ENCODE results near the gene PCED1B. TPM values are rescaled to one million over a fixed set of nuclear protein-coding genes. Genes with fewer than 3 reads are reported as not detected.

The PCED1B gene
- total and polyA plus RNA-seq, 2 donors (not counting 1 experiment from before 2014, with no cell fraction given), result 0.33 to 0.83 TPM

- Histone ChIP-seq H4K20me1 (ENCODE audit: control insufficient read depth, extremely low read depth, insufficient read depth, low read length) (no peaks in the 10 kb centered on the region), H3K27ac (ENCODE audit: insufficient read depth, low read length) (no peak overlapping the region), H3K4me3 (replicated peaks in 1 of 4; ENCODE audit: control extremely low read depth in 1 of 4, insufficient read depth in 1 of 4, low read depth in 3 of 4, low read length in 4 of 4) (no peak overlapping the region), H3K9ac (ENCODE audit: insufficient read depth, low read length) (no peak overlapping the region), H3K36me3 (ENCODE audit: control insufficient read depth, insufficient read depth, low read length) (no peaks in the 10 kb centered on the region), H3K4me1 (ENCODE audit: control insufficient read depth, extremely low read depth, insufficient read depth, low read length) (no peaks in the 10 kb centered on the region), H2AFZ (ENCODE audit: low read length) (no peak overlapping the region), H3K27me3 (ENCODE audit: control insufficient read depth, insufficient read depth, low read length) (no peaks in the 10 kb centered on the region), H3K9me3 (ENCODE audit: control insufficient read depth, insufficient read depth, low read depth, low read length) (no peaks in the 10 kb centered on the region), H3K79me2 (ENCODE audit: control insufficient read depth, insufficient read depth, low read length) (no peaks in the 10 kb centered on the region), H3K4me2 (ENCODE audit: extremely low read depth, insufficient read depth, low read length) (no peak overlapping the region)
- DNase-seq (ENCODE audit: low read depth in 2 of 2), result no peak
- TF ChIP-seq EZH2 (IDR thresholded peaks at IDR 0.05; ENCODE audit: low read length, missing control alignments) (no peak), CTCF (conservative IDR thresholded peaks at IDR 0.05 in 1 of 2, IDR thresholded peaks at IDR 0.05 in 1 of 2; ENCODE audit: low read depth in 1 of 2, low read length in 2 of 2) (no peak)
These were observed 128.4 kb downstream of the PCED1B start for GRCh38 chr12:47207829-47208248.

GRCh38 chr12:47209014-47209413, 129.6 kb downstream of the PCED1B start:
- H3K27ac ChIP-seq (ENCODE audit: insufficient read depth, low read length), result no peak overlapping the region
- no peak overlapping the region for H3K4me2 ChIP-seq (ENCODE audit: extremely low read depth, insufficient read depth, low read length)
- H3K9ac ChIP-seq (ENCODE audit: insufficient read depth, low read length), result no peak overlapping the region
- H3K36me3 ChIP-seq (ENCODE audit: control insufficient read depth, insufficient read depth, low read length), result no peaks in the 10 kb centered on the region
- no peaks in the 10 kb centered on the region for H3K4me1 ChIP-seq (ENCODE audit: control insufficient read depth, extremely low read depth, insufficient read depth, low read length)
- no peaks in the 10 kb centered on the region for H3K27me3 ChIP-seq (ENCODE audit: control insufficient read depth, insufficient read depth, low read length)
- DNase-seq (ENCODE audit: low read depth in 2 of 2), result no peak
- H2AFZ ChIP-seq (ENCODE audit: low read length), result no peak overlapping the region
- no peak overlapping the region for H3K4me3 ChIP-seq (replicated peaks in 1 of 4; ENCODE audit: control extremely low read depth in 1 of 4, insufficient read depth in 1 of 4, low read depth in 3 of 4, low read length in 4 of 4)
- no peaks in the 10 kb centered on the region for H3K79me2 ChIP-seq (ENCODE audit: control insufficient read depth, insufficient read depth, low read length)
- TF ChIP-seq EZH2 (IDR thresholded peaks at IDR 0.05; ENCODE audit: low read length, missing control alignments), result no peak
- no peak for TF ChIP-seq CTCF (conservative IDR thresholded peaks at IDR 0.05 in 1 of 2, IDR thresholded peaks at IDR 0.05 in 1 of 2; ENCODE audit: low read depth in 1 of 2, low read length in 2 of 2)
- H4K20me1 ChIP-seq (ENCODE audit: control insufficient read depth, extremely low read depth, insufficient read depth, low read length), result no peaks in the 10 kb centered on the region
- H3K9me3 ChIP-seq (ENCODE audit: control insufficient read depth, insufficient read depth, low read depth, low read length), result no peaks in the 10 kb centered on the region

- no peak overlapping the region for H3K4me2 ChIP-seq (ENCODE audit: extremely low read depth, insufficient read depth, low read length)
- H3K9ac ChIP-seq (ENCODE audit: insufficient read depth, low read length), result no peak overlapping the region
- H3K36me3 ChIP-seq (ENCODE audit: control insufficient read depth, insufficient read depth, low read length), result no peaks in the 10 kb centered on the region
- H4K20me1 ChIP-seq (ENCODE audit: control insufficient read depth, extremely low read depth, insufficient read depth, low read length), result no peaks in the 10 kb centered on the region
- DNase-seq (ENCODE audit: low read depth in 2 of 2), result no peak
- no peaks in the 10 kb centered on the region for H3K4me1 ChIP-seq (ENCODE audit: control insufficient read depth, extremely low read depth, insufficient read depth, low read length)
- H3K27ac ChIP-seq (ENCODE audit: insufficient read depth, low read length), result no peak overlapping the region
- no peak overlapping the region for H2AFZ ChIP-seq (ENCODE audit: low read length)
- no peaks in the 10 kb centered on the region for H3K9me3 ChIP-seq (ENCODE audit: control insufficient read depth, insufficient read depth, low read depth, low read length)
- no peaks in the 10 kb centered on the region for H3K79me2 ChIP-seq (ENCODE audit: control insufficient read depth, insufficient read depth, low read length)
- no peak overlapping the region for H3K4me3 ChIP-seq (replicated peaks in 1 of 4; ENCODE audit: control extremely low read depth in 1 of 4, insufficient read depth in 1 of 4, low read depth in 3 of 4, low read length in 4 of 4)
- TF ChIP-seq EZH2 (IDR thresholded peaks at IDR 0.05; ENCODE audit: low read length, missing control alignments) (no peak), CTCF (conservative IDR thresholded peaks at IDR 0.05 in 1 of 2, IDR thresholded peaks at IDR 0.05 in 1 of 2; ENCODE audit: low read depth in 1 of 2, low read length in 2 of 2) (no peak)
- H3K27me3 ChIP-seq (ENCODE audit: control insufficient read depth, insufficient read depth, low read length), result no peaks in the 10 kb centered on the region
These were observed 131.4 kb downstream of the PCED1B start for GRCh38 chr12:47210776-47211175.

All from fibroblast of lung (primary cell).